HepG2 (cell line): ENCODE data around the gene PDLIM5. TPM values are rescaled to one million over a fixed set of nuclear protein-coding genes. Genes with fewer than 3 reads are reported as not detected.

Source experiments
- AHDC1 ChIP-seq: sonication (generic); formaldehyde crosslinking; IDR thresholded peaks from 2 replicates; pipeline ENCODE4 v1.5.1; 2020; ENCODE audit warnings: mild to moderate bottlenecking, missing genetic modification reagents, borderline replicate concordance
- GATAD2A ChIP-seq: IDR thresholded peaks from 2 replicates; pipeline ENCODE4 v1.6.1; 2016
- GTF3A ChIP-seq: sonication (generic); formaldehyde crosslinking; conservative IDR thresholded peaks from 2 replicates; pipeline ENCODE4 v1.4.0; 2020; ENCODE audit warnings: mild to moderate bottlenecking, missing genetic modification reagents
- MAFK ChIP-seq, 2 experiments: IDR thresholded peaks in 1 of 2; conservative IDR thresholded peaks in 1 of 2; 2 replicates each; pipeline ENCODE4 v1.6.1; 2011; ENCODE audit warnings: improper control_type of control experiment in 2 of 2, low read length in 2 of 2
- NRL ChIP-seq: sonication (generic); formaldehyde crosslinking; IDR thresholded peaks from 2 replicates; pipeline ENCODE4 v1.5.0; 2020; ENCODE audit warnings: missing genetic modification reagents, mild to moderate bottlenecking, moderate library complexity, borderline replicate concordance
- PPARG ChIP-seq: conservative IDR thresholded peaks from 2 replicates; pipeline ENCODE4 v1.6.1; 2016; ENCODE audit warnings: missing biosample characterization, missing genetic modification reagents
- ZBTB39 ChIP-seq: sonication (generic); formaldehyde crosslinking; IDR thresholded peaks from 2 replicates; pipeline ENCODE4 v1.5.0; 2020; ENCODE audit warnings: missing genetic modification reagents
- ZKSCAN5 ChIP-seq: sonication (generic); formaldehyde crosslinking; IDR thresholded peaks from 2 replicates; pipeline ENCODE4 v1.5.1; 2020; ENCODE audit warnings: mild to moderate bottlenecking, missing genetic modification reagents
- ZNF224 ChIP-seq: sonication (generic); formaldehyde crosslinking; IDR thresholded peaks from 2 replicates; pipeline ENCODE4 v1.5.0; 2020; ENCODE audit warnings: mild to moderate bottlenecking, missing genetic modification reagents
- ZNF318 ChIP-seq: sonication (generic); formaldehyde crosslinking; IDR thresholded peaks from 2 replicates; pipeline ENCODE4 v1.4.0; 2020; ENCODE audit warnings: mild to moderate bottlenecking, missing genetic modification reagents
- ZNF496 ChIP-seq: sonication (generic); formaldehyde crosslinking; IDR thresholded peaks from 2 replicates; pipeline ENCODE4 v1.8.1; 2023; ENCODE audit warnings: mild to moderate bottlenecking, moderate library complexity, missing genetic modification reagents; ENCODE audit not compliant: insufficient replicate concordance
- polyA plus RNA-seq, 8 experiments: library from polyadenylated mRNA; depleted of rRNA in 3 of 8; stranded (reverse) in 7 of 8; unstranded in 1 of 8; fragments of >200 nt; fragmentation: Illumina TruSeq in 4 of 8; extraction: Trizol in 4 of 8; gene quantifications; 2 replicates each; pipeline versions ENCODE4 v1.2.1 to v1.2.3, GENCODE V29; 2011 to 2016; ENCODE audit warnings: low read depth in 4 of 8, missing spikeins in 1 of 8, mixed read lengths in 1 of 8; ENCODE audit not compliant: insufficient read depth in 1 of 8
- total RNA-seq, 5 experiments: library from RNA; depleted of rRNA; stranded (reverse); fragments of >200 nt; fragmentation: Illumina TruSeq; extraction: Trizol; gene quantifications; 2 replicates each; pipeline ENCODE4 v1.2.3, GENCODE V29; 2016; ENCODE audit warnings: low read depth in 1 of 5

Gene PDLIM5
- total and polyA plus RNA-seq, 2 of the 13 experiments (the other 11 are each of a cell fraction or from before 2014, with no cell fraction given): 52.8 to 119 TPM

- no peak for TF ChIP-seq ZNF318
- TF ChIP-seq GTF3A: no peak
- TF ChIP-seq MAFK (conservative IDR thresholded peaks at IDR 0.05 in 1 of 2, IDR thresholded peaks at IDR 0.05 in 1 of 2; ENCODE audit: low read length in 2 of 2): no peak
- TF ChIP-seq NRL: no peak
- no peak for TF ChIP-seq ZNF224 (CRISPR knock-in tag)
- TF ChIP-seq GATAD2A (CRISPR knock-in tag): 0 out of 2 replicates have a peak, but pooled peaks have one; percentile 11
- TF ChIP-seq PPARG (CRISPR knock-in tag): 0 out of 2 replicates have a peak, but pooled peaks have one; percentile 28
- no peak for TF ChIP-seq AHDC1 (CRISPR knock-in tag)
- TF ChIP-seq ZKSCAN5 (CRISPR knock-in tag): peak; percentile 78
- no peak for TF ChIP-seq ZNF496
- TF ChIP-seq ZBTB39 (CRISPR knock-in tag): no peak
Measured at GRCh38 chr4:94448815-94449375, 2.8 kb upstream of the PDLIM5 start (continued).
